Neural cell (in vitro differentiated cells): ENCODE measurements around the gene RPL36.

ENCODE experiments used
- POLR2AphosphoS5 ChIP-seq: IDR thresholded peaks from 2 replicates; pipeline ENCODE4 v1.6.1; 2012
- REST ChIP-seq: IDR thresholded peaks from 2 replicates; pipeline ENCODE4 v1.6.1; 2012; ENCODE audit warnings: borderline replicate concordance
- TAF1 ChIP-seq: IDR thresholded peaks from 2 replicates; pipeline ENCODE4 v1.6.1; 2012; ENCODE audit warnings: low read depth
- TF ChIP-seq, protein P1 (sequence below): fragments of 450-650 bp; IDR thresholded peaks from 2 replicates; pipeline ENCODE4 v1.5.1; 2014; ENCODE audit warnings: antibody characterized with exemption, mild to moderate bottlenecking, moderate library complexity; ENCODE audit not compliant: poor library complexity, severe bottlenecking

DNA sequence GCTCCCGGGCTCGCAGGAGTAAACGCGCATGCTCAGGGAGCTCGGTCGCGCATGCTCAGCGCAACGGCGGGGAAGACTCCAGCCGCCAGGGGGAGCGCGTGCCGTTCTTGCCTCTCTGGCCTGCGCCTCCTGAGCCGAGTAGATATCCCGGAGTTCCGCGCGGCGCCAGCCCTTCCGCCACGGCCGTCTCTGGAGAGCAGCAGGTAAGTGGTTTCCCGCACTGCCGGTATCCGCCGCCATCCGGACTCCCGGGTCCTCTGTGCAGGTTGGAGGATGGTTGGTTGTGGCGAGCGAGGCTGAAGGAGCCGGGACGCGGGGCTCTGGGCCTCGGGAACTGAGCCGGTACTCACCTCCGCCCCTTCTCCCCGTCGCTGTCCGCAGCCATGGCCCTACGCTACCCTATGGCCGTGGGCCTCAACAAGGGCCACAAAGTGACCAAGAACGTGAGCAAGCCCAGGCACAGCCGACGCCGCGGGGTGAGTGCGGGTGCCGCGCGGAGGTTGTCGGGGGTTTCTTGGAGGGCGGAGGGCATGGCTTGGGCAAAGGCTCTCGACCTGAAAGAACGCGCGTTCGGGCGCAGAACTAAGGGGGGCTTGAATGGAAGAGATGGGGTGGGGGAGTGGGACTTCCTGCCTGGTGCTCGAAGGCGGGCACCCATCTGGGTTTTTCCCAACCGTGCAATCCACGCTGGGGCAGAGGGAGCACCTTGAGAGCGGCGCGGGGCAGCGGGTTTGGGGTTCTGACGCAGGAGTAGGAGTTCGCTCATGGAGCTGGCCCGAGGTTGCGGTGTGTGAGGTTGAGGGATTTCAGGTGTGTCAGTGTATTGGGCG is at the start of gene RPL36:
- TF ChIP-seq, protein P1, sequence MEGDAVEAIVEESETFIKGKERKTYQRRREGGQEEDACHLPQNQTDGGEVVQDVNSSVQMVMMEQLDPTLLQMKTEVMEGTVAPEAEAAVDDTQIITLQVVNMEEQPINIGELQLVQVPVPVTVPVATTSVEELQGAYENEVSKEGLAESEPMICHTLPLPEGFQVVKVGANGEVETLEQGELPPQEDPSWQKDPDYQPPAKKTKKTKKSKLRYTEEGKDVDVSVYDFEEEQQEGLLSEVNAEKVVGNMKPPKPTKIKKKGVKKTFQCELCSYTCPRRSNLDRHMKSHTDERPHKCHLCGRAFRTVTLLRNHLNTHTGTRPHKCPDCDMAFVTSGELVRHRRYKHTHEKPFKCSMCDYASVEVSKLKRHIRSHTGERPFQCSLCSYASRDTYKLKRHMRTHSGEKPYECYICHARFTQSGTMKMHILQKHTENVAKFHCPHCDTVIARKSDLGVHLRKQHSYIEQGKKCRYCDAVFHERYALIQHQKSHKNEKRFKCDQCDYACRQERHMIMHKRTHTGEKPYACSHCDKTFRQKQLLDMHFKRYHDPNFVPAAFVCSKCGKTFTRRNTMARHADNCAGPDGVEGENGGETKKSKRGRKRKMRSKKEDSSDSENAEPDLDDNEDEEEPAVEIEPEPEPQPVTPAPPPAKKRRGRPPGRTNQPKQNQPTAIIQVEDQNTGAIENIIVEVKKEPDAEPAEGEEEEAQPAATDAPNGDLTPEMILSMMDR, result peak; percentile 100
- TF ChIP-seq REST (peak; percentile 96), POLR2AphosphoS5 (peak; percentile 95), TAF1 (peak; percentile 94)
